ENCODE measurements around the gene ANP32E. TPM values are rescaled to one million over a fixed set of nuclear protein-coding genes. Genes with fewer than 3 reads are reported as not detected.

Gene ANP32E
- total and polyA plus RNA-seq, 9 of the 15 experiments (the other 6 are each of a cell fraction or from before 2014, with no cell fraction given), result 60.4 to 197 (median 104) TPM

DNA sequence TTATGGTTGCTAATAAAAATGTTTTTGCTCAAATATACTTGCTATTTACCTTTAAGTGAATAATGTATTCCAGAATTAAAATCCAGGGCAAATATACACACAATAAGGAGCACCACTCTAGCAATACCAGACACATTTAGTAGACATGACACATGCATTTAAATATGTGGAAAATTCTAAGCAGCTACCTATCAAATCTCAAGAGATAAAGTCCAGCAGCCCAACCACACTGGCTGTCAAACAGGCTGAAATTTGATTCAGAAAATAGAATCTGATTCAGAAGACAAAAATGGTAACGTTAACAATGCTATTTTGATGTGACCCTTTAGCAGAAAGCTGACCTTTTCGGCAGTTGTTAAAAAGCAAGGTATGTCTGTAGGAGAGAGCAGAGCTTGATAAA, 43.9 kb downstream of the ANP32E start:
- H3K27ac ChIP-seq (ENCODE audit: extremely low read depth, low read depth, low read length), result no peak overlapping the region
- H3K9me3 ChIP-seq (replicated peaks; ENCODE audit: control insufficient read depth, insufficient read depth, low read depth, low read length), result no peaks in the 10 kb centered on the region
- no peaks in the 10 kb centered on the region for H3K27me3 ChIP-seq (ENCODE audit: control insufficient read depth in 2 of 2, insufficient read depth in 2 of 2, low read length in 2 of 2)
- H3K4me2 ChIP-seq (ENCODE audit: insufficient read depth, low read length), result no peak overlapping the region
- H3K9ac ChIP-seq (ENCODE audit: insufficient read depth in 1 of 2, low read depth in 2 of 2, low read length in 2 of 2), result no peak overlapping the region
- ATAC-seq (no peak), FAIRE-seq (peak; percentile 6), DNase-seq (ENCODE audit: extremely low read depth in 1 of 4, low spot score in 3 of 4) (no peak)
- no peaks in the 10 kb centered on the region for H4K20me1 ChIP-seq (replicated peaks; ENCODE audit: control insufficient read depth, insufficient read depth, low read length)
- in situ Hi-C loops (cut with MboI) (no loop called here), intact Hi-C loops (cut with micrococcal nuclease) (no loop called here)
- no peaks in the 10 kb centered on the region for H3K79me2 ChIP-seq (ENCODE audit: control insufficient read depth, insufficient read depth, low read length)
- 45% methylated on average over 2 of the region's 2 CpGs for WGBS (ENCODE audit: insufficient coverage, low coverage, missing lambda C conversion rate)
- BruUV-seq (replicated peaks), result no TSS peak
- ChIA-PET POLR2A (interaction anchor here (1.6 kb wide), 1 partner anchor 304 kb away, joined by 4 read pairs; a partner anchor contains a TSS), CTCF (ENCODE audit: low intra/inter-chr PET ratio) (interaction anchor here (0.6 kb wide), 1 partner anchor 38 kb away, joined by 5 read pairs; no protein-coding TSS in a partner anchor)
- TF ChIP-seq NUFIP1 (IDR thresholded peaks at IDR 0.05; ENCODE audit: partially characterized antibody) (no peak), ZNF512 (tag; IDR thresholded peaks at IDR 0.05) (no peak), NR2C2 (CRISPR knock-in tag; IDR thresholded peaks at IDR 0.05) (no peak), NR2C2 (tag; IDR thresholded peaks at IDR 0.05) (no peak), ZKSCAN1 (IDR thresholded peaks at IDR 0.05; ENCODE audit: low read depth, low read length) (no peak), SAP30 (IDR thresholded peaks at IDR 0.05; ENCODE audit: borderline replicate concordance, insufficient read depth, low read depth, low read length, poor library complexity, severe bottlenecking) (no peak), ZC3H8 (IDR thresholded peaks at IDR 0.05) (no peak), KAT2B (IDR thresholded peaks at IDR 0.05; ENCODE audit: low read depth, low read length) (no peak), TAL1 (IDR thresholded peaks at IDR 0.05) (no peak), SMC3 (conservative IDR thresholded peaks at IDR 0.05; ENCODE audit: insufficient read depth, low read depth, low read length) (no peak), ARID2 (IDR thresholded peaks at IDR 0.05) (no peak), E2F3 (CRISPR knock-in tag; IDR thresholded peaks at IDR 0.05) (no peak), POLR2H (tag; IDR thresholded peaks at IDR 0.05; ENCODE audit: low read depth) (no peak), MYC (IDR thresholded peaks at IDR 0.05; ENCODE audit: low read depth, low read length) (no peak), MYC (CRISPR knock-in tag; IDR thresholded peaks at IDR 0.05; ENCODE audit: borderline replicate concordance, low read depth) (no peak), DIDO1 (tag; IDR thresholded peaks at IDR 0.05; ENCODE audit: low read depth) (no peak)
- TF ChIP-seq, protein P1, sequence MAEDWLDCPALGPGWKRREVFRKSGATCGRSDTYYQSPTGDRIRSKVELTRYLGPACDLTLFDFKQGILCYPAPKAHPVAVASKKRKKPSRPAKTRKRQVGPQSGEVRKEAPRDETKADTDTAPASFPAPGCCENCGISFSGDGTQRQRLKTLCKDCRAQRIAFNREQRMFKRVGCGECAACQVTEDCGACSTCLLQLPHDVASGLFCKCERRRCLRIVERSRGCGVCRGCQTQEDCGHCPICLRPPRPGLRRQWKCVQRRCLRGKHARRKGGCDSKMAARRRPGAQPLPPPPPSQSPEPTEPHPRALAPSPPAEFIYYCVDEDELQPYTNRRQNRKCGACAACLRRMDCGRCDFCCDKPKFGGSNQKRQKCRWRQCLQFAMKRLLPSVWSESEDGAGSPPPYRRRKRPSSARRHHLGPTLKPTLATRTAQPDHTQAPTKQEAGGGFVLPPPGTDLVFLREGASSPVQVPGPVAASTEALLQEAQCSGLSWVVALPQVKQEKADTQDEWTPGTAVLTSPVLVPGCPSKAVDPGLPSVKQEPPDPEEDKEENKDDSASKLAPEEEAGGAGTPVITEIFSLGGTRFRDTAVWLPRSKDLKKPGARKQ (CRISPR knock-in tag; IDR thresholded peaks at IDR 0.05), result no peak
- TF ChIP-seq, protein P2, sequence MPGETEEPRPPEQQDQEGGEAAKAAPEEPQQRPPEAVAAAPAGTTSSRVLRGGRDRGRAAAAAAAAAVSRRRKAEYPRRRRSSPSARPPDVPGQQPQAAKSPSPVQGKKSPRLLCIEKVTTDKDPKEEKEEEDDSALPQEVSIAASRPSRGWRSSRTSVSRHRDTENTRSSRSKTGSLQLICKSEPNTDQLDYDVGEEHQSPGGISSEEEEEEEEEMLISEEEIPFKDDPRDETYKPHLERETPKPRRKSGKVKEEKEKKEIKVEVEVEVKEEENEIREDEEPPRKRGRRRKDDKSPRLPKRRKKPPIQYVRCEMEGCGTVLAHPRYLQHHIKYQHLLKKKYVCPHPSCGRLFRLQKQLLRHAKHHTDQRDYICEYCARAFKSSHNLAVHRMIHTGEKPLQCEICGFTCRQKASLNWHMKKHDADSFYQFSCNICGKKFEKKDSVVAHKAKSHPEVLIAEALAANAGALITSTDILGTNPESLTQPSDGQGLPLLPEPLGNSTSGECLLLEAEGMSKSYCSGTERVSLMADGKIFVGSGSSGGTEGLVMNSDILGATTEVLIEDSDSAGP (CRISPR knock-in tag; IDR thresholded peaks at IDR 0.05), result no peak
- TF ChIP-seq, protein P3, sequence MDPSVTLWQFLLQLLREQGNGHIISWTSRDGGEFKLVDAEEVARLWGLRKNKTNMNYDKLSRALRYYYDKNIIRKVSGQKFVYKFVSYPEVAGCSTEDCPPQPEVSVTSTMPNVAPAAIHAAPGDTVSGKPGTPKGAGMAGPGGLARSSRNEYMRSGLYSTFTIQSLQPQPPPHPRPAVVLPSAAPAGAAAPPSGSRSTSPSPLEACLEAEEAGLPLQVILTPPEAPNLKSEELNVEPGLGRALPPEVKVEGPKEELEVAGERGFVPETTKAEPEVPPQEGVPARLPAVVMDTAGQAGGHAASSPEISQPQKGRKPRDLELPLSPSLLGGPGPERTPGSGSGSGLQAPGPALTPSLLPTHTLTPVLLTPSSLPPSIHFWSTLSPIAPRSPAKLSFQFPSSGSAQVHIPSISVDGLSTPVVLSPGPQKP (CRISPR knock-in tag; IDR thresholded peaks at IDR 0.05), result no peak
- no peak overlapping the region for H2AFZ ChIP-seq (ENCODE audit: low read depth, low read length)
- no peak overlapping the region for H3K4me3 ChIP-seq
- H3K9me1 ChIP-seq (ENCODE audit: control insufficient read depth, insufficient read depth, low read length), result no peaks in the 10 kb centered on the region
- no peaks in the 10 kb centered on the region for H3K36me3 ChIP-seq (ENCODE audit: control insufficient read depth, insufficient read depth, low read length)
- peaks cover 0 to 5% of the 10 kb centered on the region in 2 experiments; a peak in 3 of 5 replicates for H3K4me1 ChIP-seq (replicated peaks in 1 of 2; ENCODE audit: control insufficient read depth in 2 of 2, insufficient read depth in 2 of 2, low read length in 2 of 2)

All from K562 (cell line).